Measurements from ENCODE around the gene RER1.

RER1 gene

GRCh38 chr1:2376261-2376741 is 15.3 kb upstream of the RER1 start:
- no peak for DNase-seq (ENCODE audit: low spot score)

- DNase-seq (ENCODE audit: low spot score), result no peak
Measured at GRCh38 chr1:2376931-2377672, 14.5 kb upstream of the RER1 start.

DNA sequence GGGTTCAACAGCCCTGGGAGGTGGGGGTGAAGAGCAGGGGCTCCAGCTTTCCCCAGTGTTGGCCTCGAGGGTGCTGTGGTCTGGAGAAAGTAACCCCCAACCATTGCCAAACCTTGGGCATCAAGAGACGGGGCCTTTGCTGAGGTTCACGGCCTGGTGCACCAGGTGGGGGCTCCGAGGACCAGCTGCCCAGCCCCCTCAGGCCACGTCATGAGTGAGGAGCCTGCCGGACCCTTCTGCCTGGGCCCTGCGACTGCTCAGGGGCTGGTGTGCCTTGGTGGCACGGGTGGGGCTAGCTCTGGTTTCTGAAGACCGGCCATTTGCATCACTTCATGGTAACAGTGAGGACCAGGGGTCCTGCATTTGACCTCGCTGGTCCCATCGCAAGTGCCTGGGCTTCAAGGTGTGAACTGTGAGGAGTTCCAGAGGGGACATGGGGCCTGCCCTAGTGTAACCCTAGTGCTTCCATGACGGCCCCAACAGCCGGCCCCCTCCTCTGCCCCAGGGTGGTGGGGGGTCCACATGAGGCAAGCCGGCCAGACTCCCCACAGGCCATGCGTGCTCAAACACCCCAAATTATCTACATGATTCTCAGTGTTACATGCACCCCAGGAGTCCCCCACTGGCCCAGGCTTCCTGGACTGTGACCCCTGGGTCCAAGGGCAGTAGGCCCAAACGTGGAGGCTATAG is 13.7 kb upstream of the RER1 start:
- DNase-seq (ENCODE audit: low spot score), result no peak

- no peak for DNase-seq (ENCODE audit: low spot score)
Measured at GRCh38 chr1:2378441-2378851, 13.2 kb upstream of the RER1 start.

GRCh38 chr1:2378956-2379732 is 12.5 kb upstream of the RER1 start:
- DNase-seq (ENCODE audit: low spot score), result no peak

DNA sequence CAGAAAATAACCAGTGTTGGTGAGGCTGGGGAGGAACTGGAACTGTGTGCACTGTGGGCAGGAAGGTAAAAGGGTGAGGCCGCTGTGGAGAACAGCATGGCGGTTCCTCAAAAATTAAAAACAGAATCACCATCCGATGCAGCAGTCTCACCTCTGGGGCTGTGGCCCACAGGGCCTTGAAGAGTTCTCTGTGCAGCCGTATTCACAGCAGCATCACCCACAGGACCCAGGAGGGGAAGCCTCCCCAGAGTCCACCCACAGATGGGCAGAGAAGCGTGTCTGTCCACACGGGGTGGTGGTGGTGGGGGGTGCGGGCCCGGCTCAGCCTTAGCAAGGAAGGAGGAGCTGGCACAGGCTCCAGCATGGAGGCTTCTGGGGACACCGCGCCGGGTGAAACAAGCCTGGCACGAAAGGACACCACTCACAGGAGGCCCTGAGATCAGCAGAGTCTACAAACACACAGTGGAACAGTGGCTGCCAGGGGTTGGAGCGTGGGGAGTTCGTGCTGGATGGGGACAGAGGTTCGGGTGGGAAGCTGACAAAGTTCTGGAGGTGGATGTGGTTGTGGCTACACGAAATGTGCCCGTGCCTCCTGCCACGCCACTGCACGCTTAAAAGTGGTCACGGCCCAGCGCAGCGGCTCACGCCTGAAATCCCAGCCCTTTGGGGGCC is 11.8 kb upstream of the RER1 start:
- DNase-seq (ENCODE audit: low spot score), result no peak

DNA sequence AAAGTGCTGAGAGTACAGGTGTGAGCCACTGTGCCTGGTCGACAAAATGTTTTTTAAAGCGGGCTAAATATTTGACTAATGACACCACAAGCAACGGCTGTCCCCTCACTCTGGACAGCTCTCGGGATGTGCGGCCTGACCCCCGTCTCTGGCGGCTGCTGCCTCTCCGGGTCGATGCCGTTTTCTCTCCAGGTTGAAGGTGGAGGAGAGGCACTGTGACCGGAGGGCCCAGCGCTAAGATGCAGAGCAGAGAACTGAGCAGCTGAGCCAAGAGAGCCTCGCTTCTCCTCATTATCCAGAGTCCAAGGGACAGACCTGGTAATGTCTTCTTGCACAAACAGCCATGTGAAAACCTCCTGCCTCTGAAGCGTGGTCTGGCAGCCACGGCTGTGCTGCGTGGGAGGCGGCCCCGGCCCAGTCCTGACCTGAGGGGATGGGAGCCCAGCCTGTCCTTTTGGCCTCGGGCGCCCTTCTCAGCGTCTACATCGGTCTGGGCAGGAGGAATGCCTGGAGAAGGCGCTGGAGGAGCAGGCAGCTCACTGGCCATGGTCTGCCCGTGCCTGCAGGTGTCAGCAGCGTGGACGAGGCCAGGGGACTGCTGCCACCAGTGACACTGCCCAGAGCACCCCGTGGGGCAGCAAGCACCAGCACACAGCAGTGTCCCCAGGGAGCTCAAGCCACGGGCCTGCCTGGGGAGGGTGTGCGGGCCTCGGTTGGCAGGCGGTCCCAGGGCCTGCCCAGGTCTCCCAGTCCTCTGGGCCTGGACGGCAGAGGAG is 10.6 kb upstream of the RER1 start:
- DNase-seq (ENCODE audit: low spot score), result no peak

DNA sequence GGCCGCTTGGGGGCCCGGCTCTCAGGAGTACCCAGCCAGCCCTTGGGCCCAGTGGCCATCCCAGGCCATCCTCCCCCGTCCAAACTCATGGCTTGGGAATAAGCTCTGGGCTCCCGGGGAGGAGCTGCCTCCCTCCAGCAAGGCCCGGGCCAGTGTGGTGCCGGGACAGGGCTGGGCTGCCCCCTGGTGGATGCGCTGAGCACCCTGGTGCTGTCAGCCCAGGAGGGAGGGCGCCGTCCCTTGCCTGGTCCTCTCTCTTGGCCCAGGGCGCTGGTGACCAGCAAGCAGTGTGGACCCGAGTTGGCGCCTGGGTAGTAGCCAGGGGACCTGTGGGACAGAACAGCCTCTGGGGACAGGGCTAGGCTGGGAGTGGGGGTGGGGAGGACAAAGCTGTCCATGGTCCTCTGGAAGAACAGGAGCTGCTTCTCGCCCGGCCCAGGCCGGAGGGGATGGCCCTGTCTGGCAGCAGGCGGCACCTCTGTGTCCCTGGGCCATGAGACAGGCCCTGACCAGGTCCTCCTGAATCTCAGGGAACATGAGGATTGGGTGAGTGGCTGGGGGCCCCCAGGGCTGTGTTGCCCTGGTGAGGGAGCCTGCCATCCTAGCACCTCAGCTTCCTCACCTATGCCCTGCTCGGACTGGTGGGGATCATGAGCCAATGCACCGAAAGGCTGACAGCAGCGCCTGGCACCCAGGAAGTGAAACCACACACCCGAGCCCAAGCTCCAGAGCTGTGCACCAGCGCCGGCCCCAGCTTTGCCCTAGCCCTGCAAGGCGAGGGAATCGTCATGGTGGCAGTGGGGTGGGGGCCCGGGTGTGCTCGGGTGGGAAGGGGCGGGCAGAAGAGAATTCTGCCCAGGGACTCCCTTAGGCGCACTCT is 9.7 kb upstream of the RER1 start:
- DNase-seq (ENCODE audit: low spot score), result peak; percentile 81

DNA sequence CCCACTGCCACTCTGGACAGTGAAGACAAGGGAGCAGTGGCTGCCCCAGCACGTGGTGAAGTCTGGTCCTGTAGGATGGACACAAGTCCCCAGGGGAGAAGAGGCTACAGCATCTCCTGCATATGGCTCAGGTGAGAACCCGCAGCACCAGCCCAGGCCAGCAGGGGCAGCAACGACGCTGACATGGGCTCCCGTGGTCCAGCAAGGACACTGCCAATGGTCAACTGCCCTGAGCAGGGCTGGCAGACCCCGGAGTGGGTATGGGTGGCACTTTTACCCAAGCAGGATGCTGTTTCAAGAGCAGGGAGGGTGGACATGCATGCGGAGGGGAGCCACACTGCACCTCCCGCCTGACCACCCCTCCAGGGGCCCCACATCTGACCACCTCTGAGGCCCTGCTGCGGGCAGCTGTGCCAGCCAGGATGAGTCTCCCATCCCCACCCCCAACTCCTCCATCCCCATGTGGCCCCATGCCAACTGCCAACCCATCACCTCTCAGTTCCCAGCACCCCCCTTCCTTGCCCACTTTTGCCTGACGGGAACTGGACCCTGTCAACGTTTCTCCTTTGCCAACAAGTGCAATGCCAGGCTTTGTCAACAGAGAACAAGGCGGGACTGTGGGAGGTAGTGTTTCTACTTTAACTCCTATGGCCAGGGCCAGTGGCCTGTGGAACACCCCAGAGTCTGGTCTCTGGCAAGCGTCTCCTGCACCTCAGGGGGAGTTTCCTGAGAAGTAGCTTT is 8.8 kb upstream of the RER1 start:
- DNase-seq (ENCODE audit: low spot score), result peak; percentile 62

GRCh38 chr1:2383576-2383975 is 8.1 kb upstream of the RER1 start:
- DNase-seq (ENCODE audit: low spot score), result no peak

GRCh38 chr1:2384130-2384860 is 7.3 kb upstream of the RER1 start:
- no peak for DNase-seq (ENCODE audit: low spot score)

DNA sequence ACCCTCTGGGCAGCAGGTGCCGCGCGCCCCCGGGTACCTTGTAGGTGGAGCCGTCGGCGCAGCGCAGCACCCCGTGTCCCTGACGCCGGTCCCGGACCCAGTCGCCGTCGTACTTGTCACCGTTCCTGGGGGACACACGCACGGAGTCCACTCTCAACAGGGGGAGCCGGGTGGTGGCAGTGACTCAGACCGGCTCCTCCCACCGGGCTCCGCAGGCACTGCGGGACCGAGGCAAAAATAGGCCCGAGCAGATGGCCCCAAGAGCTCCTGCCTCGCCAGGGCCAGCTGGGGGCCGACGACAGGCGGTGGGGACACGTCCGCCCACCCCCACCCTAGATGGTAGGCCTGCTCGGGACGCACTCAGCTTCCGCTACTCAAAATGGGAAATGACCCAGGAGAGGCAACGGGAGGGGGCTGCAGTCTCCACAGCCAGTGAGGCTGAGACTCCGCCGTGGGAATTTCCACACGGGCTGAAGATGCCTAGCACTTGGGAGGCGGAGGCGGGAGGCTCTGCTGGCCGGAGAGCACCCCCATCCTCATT is 6.6 kb upstream of the RER1 start:
- no peak for DNase-seq (ENCODE audit: low spot score)

GRCh38 chr1:2385606-2386280 is 5.9 kb upstream of the RER1 start:
- no peak for DNase-seq (ENCODE audit: low spot score)

- DNase-seq (ENCODE audit: low spot score), result no peak
Measured at GRCh38 chr1:2386636-2387611, 4.7 kb upstream of the RER1 start.

DNA sequence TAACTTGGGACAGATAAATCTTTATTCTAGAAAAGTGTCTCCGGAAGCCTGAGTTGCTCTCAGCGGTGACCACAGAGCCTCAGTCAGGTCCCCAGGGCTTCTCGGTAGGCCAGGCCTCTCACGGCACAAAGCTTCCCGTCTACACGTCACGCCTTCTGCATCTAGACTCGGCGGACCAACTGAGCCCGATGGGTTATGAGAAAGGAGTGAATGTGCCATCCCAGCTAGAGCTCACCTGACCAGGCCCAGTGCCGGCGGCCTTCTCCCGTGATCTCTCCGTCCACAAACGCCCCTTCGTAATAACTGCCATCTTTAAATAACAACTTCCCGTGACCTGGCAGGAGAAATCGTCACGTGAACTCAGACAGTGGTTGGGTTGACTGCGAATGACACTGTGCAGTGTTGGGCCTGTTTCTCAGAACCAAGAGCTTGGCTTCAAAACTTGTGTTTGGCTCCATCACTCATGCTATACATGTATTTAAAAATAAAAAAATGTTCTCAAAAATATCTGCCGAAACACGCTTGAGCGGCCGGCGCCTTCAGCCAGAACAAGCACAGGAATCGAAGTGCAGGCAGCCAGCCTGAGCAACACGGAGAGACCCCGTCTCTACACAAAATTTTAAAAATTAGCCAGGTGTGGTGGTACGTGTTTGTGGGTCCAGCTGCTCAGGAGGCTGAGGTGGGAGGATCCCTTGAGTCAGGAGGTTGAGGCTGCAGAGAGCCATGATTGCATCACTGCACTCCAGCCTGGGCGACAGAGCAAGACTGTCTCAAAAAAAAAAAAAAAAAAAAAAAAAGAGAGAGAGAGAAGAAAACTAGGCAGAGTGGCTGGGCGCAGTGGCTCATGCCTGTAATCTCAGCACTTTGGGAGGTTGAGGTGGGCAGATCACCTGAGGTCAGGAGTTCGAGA is 3.4 kb upstream of the RER1 start:
- peak; percentile 41 for DNase-seq (ENCODE audit: low spot score)

DNA sequence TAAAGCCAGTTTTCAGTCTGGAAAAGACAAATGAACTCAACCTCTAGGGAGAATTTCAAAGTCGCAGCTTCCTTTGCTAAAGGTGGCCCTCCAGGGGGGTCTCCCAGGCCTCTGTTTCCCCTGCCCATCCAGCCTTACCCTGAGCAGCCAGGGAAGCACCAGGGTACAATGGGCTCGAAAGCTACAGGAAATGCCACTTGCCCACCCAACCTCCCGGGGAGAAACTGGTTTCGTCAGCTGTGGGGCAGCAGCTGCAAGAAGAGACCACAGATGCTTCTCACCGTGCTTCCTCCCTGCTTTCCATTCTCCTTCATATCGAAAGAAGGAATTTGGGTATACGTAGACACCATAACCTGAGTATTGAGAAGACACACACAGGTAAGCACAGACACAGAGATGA is 2.0 kb upstream of the RER1 start:
- DNase-seq (ENCODE audit: low spot score), result no peak
